ENCODE measurements around the gene CADM1. TPM values are rescaled to one million over a fixed set of nuclear protein-coding genes. Genes with fewer than 3 reads are reported as not detected.

CADM1 gene
- total and polyA plus RNA-seq, 9 of the 15 experiments (the other 6 are each of a cell fraction or from before 2014, with no cell fraction given) = 0.42 TPM; not detected in 8

GRCh38 chr11:115326526-115326925 is 177.7 kb downstream of the CADM1 start (continued):
- TF ChIP-seq ZFP1 (CRISPR knock-in tag; IDR thresholded peaks at IDR 0.05) = no peak

DNA sequence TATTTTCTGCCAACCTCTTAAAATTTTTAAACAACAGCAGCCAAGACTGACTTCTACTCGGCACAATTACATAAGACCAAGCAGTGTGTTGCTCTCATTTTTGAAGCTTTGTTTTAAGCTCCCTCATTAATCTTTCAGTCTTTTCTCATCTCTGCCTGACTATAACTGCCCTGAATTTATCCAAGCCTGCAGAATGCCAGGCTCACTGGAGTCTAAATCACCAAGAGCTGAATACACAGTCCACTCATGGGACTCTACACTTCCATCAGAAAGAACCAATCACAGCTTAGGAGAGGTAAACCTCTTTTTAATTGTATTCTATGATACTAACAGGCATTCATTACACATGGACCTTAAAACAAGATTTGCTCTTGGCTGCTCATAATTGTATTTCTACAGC is 178.7 kb downstream of the CADM1 start:
- no peak for ATAC-seq
- no peak overlapping the region for H3K4me2 ChIP-seq (ENCODE audit: insufficient read depth, low read length)
- in situ Hi-C loops (cut with MboI) = loop anchor here (25.0 kb wide), 2 partner anchors 737 to 1362 kb away; no protein-coding TSS in a partner anchor
- no peak overlapping the region for H3K9ac ChIP-seq (ENCODE audit: insufficient read depth in 1 of 2, low read depth in 2 of 2, low read length in 2 of 2)
- no peak for TF ChIP-seq NFRKB (IDR thresholded peaks at IDR 0.05; ENCODE audit: low read depth)
- TF ChIP-seq FOXA1 (IDR thresholded peaks at IDR 0.05; ENCODE audit: borderline replicate concordance) = no peak
- no peak for TF ChIP-seq POLR3A (IDR thresholded peaks at IDR 0.05; ENCODE audit: borderline replicate concordance, extremely low read depth, insufficient read depth, insufficient read length)
- no peak for TF ChIP-seq ELF1 (tag; IDR thresholded peaks at IDR 0.05)
- no peak for TF ChIP-seq TCF7L2 (IDR thresholded peaks at IDR 0.05; ENCODE audit: low read depth, low read length)
- TF ChIP-seq ZNF253 (CRISPR knock-in tag; conservative IDR thresholded peaks at IDR 0.05) = no peak
- TF ChIP-seq, protein P1, sequence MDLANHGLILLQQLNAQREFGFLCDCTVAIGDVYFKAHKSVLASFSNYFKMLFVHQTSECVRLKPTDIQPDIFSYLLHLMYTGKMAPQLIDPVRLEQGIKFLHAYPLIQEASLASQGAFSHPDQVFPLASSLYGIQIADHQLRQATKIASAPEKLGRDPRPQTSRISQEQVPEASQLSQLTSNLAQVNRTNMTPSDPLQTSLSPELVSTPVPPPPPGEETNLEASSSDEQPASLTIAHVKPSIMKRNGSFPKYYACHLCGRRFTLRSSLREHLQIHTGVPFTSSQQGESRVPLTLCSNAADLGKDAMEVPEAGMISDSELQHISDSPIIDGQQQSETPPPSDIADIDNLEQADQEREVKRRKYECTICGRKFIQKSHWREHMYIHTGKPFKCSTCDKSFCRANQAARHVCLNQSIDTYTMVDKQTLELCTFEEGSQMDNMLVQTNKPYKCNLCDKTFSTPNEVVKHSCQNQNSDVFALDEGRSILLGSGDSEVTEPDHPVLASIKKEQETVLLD (IDR thresholded peaks at IDR 0.05) = no peak
- no peak for TF ChIP-seq ARNT (IDR thresholded peaks at IDR 0.05)
- TF ChIP-seq SNRNP70 (optimal IDR thresholded peaks at IDR 0.05; ENCODE audit: low read depth, low read length) = no peak
- no peak for TF ChIP-seq KLF10 (CRISPR knock-in tag; IDR thresholded peaks at IDR 0.05)
- BruUV-seq (replicated peaks) = no TSS peak
- H3K36me3 ChIP-seq (ENCODE audit: control insufficient read depth, insufficient read depth, low read length) = no peaks in the 10 kb centered on the region
- H3K9me1 ChIP-seq (ENCODE audit: control insufficient read depth, insufficient read depth, low read length) = no peaks in the 10 kb centered on the region
- FAIRE-seq = no peak
- POLR2A ChIA-PET = no interaction called here
- no peaks in the 10 kb centered on the region for H3K4me1 ChIP-seq (replicated peaks in 1 of 2; ENCODE audit: control insufficient read depth in 2 of 2, insufficient read depth in 2 of 2, low read length in 2 of 2)
- H4K20me1 ChIP-seq (replicated peaks; ENCODE audit: control insufficient read depth, insufficient read depth, low read length) = no peaks in the 10 kb centered on the region
- intact Hi-C loops (cut with micrococcal nuclease) = loop anchor here (2.0 to 10.0 kb wide), 3 partner anchors 951 to 1369 kb away; no protein-coding TSS in a partner anchor
- no peak for DNase-seq (ENCODE audit: extremely low read depth in 1 of 4, low spot score in 3 of 4)
- H3K9me3 ChIP-seq (replicated peaks; ENCODE audit: control insufficient read depth, insufficient read depth, low read depth, low read length) = no peaks in the 10 kb centered on the region
- no peaks in the 10 kb centered on the region for H3K79me2 ChIP-seq (ENCODE audit: control insufficient read depth, insufficient read depth, low read length)
- 0% methylated on average over 1 of the region's 1 CpG for WGBS (ENCODE audit: insufficient coverage, low coverage, missing lambda C conversion rate)
- CTCF ChIA-PET (ENCODE audit: low intra/inter-chr PET ratio) = interaction anchor here (0.6 kb wide), 1 partner anchor 190 kb away, joined by 3 read pairs; no protein-coding TSS in a partner anchor
- H3K4me3 ChIP-seq = no peak overlapping the region
- no peak overlapping the region for H2AFZ ChIP-seq (ENCODE audit: low read depth, low read length)
- H3K27me3 ChIP-seq (ENCODE audit: control insufficient read depth in 2 of 2, insufficient read depth in 2 of 2, low read length in 2 of 2) = no peaks in the 10 kb centered on the region
- no peak overlapping the region for H3K27ac ChIP-seq (ENCODE audit: extremely low read depth, low read depth, low read length)

All from K562 (cell line).